ENCODE measurements around the gene CPA2.

The CPA2 gene

DNA sequence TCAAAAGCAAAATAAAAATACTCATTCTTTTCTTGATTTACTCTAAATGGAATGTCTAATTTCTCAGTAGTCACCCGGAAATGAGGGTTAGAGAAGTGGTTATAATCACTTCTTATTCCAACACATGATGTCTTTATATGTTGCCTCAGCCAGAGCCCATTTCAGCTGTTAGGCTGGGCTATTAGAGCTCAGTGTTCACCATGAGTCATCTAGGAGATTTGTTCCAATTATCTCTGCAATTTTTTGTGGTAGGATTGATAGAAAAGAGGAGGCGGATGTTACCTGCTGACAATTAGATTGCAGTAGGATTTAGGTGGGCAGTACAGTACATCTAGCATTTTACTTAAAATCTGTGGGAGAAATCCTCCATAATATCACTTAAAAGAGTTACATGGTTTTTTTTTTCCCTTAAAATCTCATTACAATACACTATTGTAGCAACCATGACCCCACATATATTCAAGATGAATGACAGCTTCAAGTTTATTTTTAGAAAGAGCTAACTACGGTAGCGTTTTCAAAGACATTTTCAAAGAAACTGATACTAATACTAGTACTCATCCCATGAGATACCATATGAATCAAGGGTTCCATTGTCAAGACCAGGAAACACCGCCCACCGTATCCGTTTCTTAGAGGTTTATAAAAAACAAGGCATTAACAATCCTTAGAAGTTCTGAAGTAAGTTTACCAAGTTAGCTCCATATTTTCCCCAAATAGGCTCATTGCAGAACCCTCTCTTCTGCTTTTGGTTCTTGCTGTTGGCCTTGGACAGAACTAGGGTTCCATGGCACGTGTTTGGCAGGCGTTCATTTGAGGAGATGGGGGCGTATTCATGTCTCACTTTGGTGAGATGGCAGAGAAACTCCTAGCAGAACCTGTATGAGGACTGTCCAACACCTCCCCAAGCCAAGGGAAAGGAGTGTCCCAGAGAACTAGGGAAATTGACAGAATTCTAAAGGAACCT, 10.4 kb downstream of the CPA2 start:
- TF ChIP-seq, protein P1, sequence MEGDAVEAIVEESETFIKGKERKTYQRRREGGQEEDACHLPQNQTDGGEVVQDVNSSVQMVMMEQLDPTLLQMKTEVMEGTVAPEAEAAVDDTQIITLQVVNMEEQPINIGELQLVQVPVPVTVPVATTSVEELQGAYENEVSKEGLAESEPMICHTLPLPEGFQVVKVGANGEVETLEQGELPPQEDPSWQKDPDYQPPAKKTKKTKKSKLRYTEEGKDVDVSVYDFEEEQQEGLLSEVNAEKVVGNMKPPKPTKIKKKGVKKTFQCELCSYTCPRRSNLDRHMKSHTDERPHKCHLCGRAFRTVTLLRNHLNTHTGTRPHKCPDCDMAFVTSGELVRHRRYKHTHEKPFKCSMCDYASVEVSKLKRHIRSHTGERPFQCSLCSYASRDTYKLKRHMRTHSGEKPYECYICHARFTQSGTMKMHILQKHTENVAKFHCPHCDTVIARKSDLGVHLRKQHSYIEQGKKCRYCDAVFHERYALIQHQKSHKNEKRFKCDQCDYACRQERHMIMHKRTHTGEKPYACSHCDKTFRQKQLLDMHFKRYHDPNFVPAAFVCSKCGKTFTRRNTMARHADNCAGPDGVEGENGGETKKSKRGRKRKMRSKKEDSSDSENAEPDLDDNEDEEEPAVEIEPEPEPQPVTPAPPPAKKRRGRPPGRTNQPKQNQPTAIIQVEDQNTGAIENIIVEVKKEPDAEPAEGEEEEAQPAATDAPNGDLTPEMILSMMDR (conservative IDR thresholded peaks at IDR 0.05; ENCODE audit: control insufficient read depth, insufficient read depth, low read depth, low read length), result no peak
- H3K4me3 ChIP-seq (ENCODE audit: control insufficient read depth, low read depth, low read length), result no peak overlapping the region
- peak; percentile 80 for DNase-seq (ENCODE audit: low read depth)

DNA sequence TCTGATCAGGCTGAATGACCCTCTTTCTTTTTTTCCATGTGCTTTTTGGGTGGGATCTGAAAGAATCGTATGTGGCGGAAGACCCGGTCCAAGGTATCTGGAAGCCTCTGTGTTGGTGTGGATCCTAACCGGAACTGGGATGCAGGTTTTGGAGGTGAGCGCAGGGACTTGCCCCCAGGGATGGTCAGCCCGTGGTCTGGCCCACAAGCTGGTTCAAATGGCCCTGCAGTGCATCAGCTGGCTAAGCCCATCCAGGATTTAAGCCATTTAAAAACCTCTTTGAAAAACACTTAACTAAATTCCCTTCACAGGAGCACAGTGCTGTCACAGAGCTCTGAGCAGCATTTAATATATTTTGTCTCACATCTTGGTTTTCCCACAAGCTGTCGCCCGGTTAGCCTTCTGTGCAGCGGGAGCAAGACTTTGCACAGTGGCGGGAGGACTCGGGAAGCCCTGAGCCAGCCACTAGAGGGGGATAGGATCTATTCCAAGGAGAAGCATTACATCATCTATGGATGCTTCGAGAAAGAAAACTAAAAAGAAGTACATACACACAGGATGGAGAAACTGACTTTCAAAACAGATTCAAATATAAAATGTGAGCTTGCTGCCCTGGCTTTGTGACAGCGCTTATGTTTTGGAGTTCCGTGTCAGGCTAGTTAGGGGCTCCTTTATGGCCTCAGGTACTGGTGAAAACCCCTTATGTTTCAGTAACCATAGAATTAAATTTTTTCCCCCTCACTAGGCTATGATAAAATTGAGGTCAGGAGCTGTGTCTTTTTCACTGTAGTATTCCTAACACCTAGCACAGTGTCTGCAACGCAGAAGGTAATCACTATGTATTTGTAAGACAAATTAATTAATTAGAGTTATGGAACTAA, 11.3 kb downstream of the CPA2 start:
- no peak overlapping the region for H3K4me3 ChIP-seq (ENCODE audit: control insufficient read depth, low read depth, low read length)
- TF ChIP-seq, protein P1 (conservative IDR thresholded peaks at IDR 0.05; ENCODE audit: control insufficient read depth, insufficient read depth, low read depth, low read length), result peak; percentile 65
- DNase-seq (ENCODE audit: low read depth), result peak; percentile 76

DNA sequence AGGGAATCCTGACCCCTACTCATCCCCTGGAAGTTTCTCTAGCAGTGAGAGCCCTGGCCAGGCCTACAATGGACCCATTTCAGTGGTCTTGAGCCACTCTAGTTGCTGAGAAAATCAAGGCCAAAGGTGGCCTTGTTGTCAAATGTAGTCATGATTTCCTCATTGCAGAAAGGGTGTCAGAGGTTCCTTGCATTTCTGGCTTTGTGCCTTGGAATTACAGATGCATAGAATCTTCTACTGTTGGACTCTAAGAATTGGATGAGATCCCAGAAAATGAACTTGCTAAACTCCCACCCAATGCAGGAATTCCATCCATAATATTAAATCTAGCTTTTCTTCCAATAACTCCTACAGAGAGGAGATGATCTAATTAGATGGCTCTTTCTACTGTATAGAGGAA, 12.2 kb downstream of the CPA2 start:
- TF ChIP-seq, protein P1 (conservative IDR thresholded peaks at IDR 0.05; ENCODE audit: control insufficient read depth, insufficient read depth, low read depth, low read length), result no peak
- no peak overlapping the region for H3K4me3 ChIP-seq (ENCODE audit: control insufficient read depth, low read depth, low read length)
- peak; percentile 93 for DNase-seq (ENCODE audit: low read depth)

DNA sequence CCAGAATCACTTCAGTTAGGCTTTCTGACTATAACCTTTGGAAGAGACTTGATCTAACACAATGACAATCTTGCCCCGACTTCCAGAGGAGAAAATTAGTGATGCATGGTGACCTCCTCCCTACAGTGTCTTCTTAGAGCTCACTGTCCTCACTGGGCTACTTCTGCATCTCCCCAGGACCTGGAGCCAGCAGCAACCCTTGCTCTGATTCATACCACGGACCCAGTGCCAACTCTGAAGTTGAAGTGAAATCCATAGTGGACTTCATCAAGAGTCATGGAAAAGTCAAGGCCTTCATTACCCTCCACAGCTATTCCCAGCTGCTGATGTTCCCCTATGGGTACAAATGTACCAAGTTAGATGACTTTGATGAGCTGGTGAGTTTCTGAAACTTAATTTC, 12.6 kb downstream of the CPA2 start:
- DNase-seq (ENCODE audit: low read depth), result peak; percentile 55
- H3K4me3 ChIP-seq (ENCODE audit: control insufficient read depth, low read depth, low read length), result no peak overlapping the region
- TF ChIP-seq, protein P1 (conservative IDR thresholded peaks at IDR 0.05; ENCODE audit: control insufficient read depth, insufficient read depth, low read depth, low read length), result no peak

DNA sequence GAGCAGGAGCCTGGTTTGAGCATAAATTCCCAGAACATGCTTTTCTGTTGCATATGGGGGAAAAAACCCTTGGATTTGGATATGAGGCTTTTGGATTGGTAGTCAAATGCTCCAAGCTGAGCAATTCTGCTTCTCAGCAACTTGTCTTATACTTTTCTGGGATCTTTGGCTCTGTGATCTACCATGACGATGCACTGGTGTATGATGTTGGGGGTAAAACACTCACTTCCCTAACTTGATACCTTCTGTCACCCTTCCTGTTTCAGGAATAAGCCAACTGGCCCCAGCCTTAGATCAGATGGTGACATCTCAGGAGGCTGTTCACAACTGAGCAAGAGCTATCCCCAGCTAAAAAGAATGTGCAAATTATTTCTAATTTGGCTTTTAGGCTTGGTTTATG, 13.2 kb downstream of the CPA2 start:
- no peak overlapping the region for H3K4me3 ChIP-seq (ENCODE audit: control insufficient read depth, low read depth, low read length)
- TF ChIP-seq, protein P1 (conservative IDR thresholded peaks at IDR 0.05; ENCODE audit: control insufficient read depth, insufficient read depth, low read depth, low read length), result no peak
- no peak for DNase-seq (ENCODE audit: low read depth)

DNA sequence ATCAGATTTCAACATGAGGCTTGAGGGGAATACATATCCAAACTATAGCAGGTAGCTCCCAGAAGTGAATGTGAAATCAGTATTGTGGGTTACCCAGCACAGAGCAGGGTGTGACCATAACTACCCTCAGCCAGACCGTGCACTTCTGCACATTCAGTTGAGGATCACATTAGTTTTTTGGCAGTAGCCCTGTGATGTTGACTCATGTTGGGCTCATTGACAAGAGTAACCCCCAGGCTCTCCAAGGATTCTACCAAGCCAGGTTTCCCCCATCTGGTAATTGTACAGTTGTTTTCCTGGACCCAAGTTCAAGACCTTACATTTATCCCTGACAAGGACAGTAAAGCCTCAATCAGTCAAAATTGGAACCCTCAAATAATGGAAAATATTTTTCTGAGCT, 14.6 kb downstream of the CPA2 start:
- DNase-seq (ENCODE audit: low read depth), result peak; percentile 86
- TF ChIP-seq, protein P1 (conservative IDR thresholded peaks at IDR 0.05; ENCODE audit: control insufficient read depth, insufficient read depth, low read depth, low read length), result no peak
- no peak overlapping the region for H3K4me3 ChIP-seq (ENCODE audit: control insufficient read depth, low read depth, low read length)

Data from fibroblast of mammary gland (primary cell).